K562 (cell line): Measurements from ENCODE around the gene CPNE1. TPM values are rescaled to one million over a fixed set of nuclear protein-coding genes. Genes with fewer than 3 reads are reported as not detected.

Experiments used
- ATAC-seq: fragments of 200-7000 bp; cut with Tn5 transposase; 3 replicates; pipeline ENCODE4 v1.9.1; 2020; ENCODE audit warnings: moderate library complexity
- BruUV-seq: library from RNA; stranded (reverse); fragments of 400-500 nt; replicated peaks from 2 replicates; lab custom pipeline; 2021; lab: Mats Ljungman, UMichigan
- CTCF ChIA-PET: fragments of 300-600 bp; formaldehyde crosslinking; extraction: SDS; loops from one replicate; lab custom pipeline; 2021; ENCODE audit warnings: low intra/inter-chr PET ratio; lab: Yijun Ruan, JAX
- POLR2A ChIA-PET: fragments of 300-600, 350-650 bp; sonication (Branson Sonifier 250); formaldehyde crosslinking; extraction: SDS; loops from one replicate; lab custom pipeline; 2021; ENCODE audit warnings: antibody characterized with exemption, inconsistent platforms; lab: Yijun Ruan, JAX
- DNase-seq, 4 experiments: peaks; one replicate each; pipeline versions ENCODE4 v3.0.0 to v3.0.0-alpha.2; 2011 to 2018; ENCODE audit warnings: low spot score in 3 of 4, mixed read lengths in 3 of 4; ENCODE audit errors: extremely low read depth in 1 of 4
- FAIRE-seq: peaks from 2 replicates; lab custom pipeline; 2011; peaks lifted over from hg19 to GRCh38; lab: Jason Lieb, UNC
- H2AFZ ChIP-seq: 2 replicates; pipeline ENCODE4 v1.6.0; 2011; ENCODE audit warnings: low read depth, low read length, control low read depth, inconsistent platforms
- H3K27ac ChIP-seq: fragments of 200-600 bp; 3 replicates; pipeline ENCODE4 v1.8.0; 2011; ENCODE audit warnings: low read depth, mild to moderate bottlenecking, control low read depth, inconsistent platforms, low read length, moderate library complexity, mixed read lengths; ENCODE audit errors: extremely low read depth
- H3K27me3 ChIP-seq, 2 experiments: fragments of 300-600 bp in 1 of 2; 2 replicates in 1 of 2; 3 replicates in 1 of 2; pipeline versions ENCODE4 v1.6.0 to v1.8.0; 2011; ENCODE audit warnings: inconsistent platforms in 2 of 2, low read length in 2 of 2, mild to moderate bottlenecking in 1 of 2, mixed read lengths in 1 of 2, moderate library complexity in 1 of 2; ENCODE audit not compliant: control insufficient read depth in 2 of 2, insufficient read depth in 2 of 2
- H3K36me3 ChIP-seq: fragments of 300-600 bp; 3 replicates; pipeline ENCODE4 v1.8.0; 2011; ENCODE audit warnings: mild to moderate bottlenecking, low read length, inconsistent platforms; ENCODE audit not compliant: control insufficient read depth, insufficient read depth
- H3K4me1 ChIP-seq, 2 experiments: fragments of 200-600 bp in 1 of 2; replicated peaks in 1 of 2; 2 replicates in 1 of 2; 3 replicates in 1 of 2; pipeline versions ENCODE4 v1.5.1 to v1.8.0; 2011; ENCODE audit warnings: inconsistent platforms in 2 of 2, low read length in 2 of 2, mild to moderate bottlenecking in 1 of 2, mixed read lengths in 1 of 2, moderate library complexity in 1 of 2; ENCODE audit not compliant: control insufficient read depth in 2 of 2, insufficient read depth in 2 of 2
- H3K4me2 ChIP-seq: 2 replicates; pipeline ENCODE4 v1.6.1; 2011; ENCODE audit warnings: low read length, control low read depth, inconsistent platforms, mixed read lengths; ENCODE audit not compliant: insufficient read depth
- H3K4me3 ChIP-seq: fragments of 200-600 bp; sonication (generic), shearing (Covaris generic); 2 replicates; pipeline ENCODE4 v1.5.1; 2016; ENCODE audit warnings: control low read depth, inconsistent platforms
- H3K79me2 ChIP-seq: fragments of 200-600 bp; 3 replicates; pipeline ENCODE4 v1.8.0; 2011; ENCODE audit warnings: low read length, inconsistent platforms; ENCODE audit not compliant: control insufficient read depth, insufficient read depth
- H3K9ac ChIP-seq, 2 experiments: 2 replicates each; pipeline versions ENCODE4 v1.6.0 to v1.6.1; 2011; ENCODE audit warnings: low read depth in 2 of 2, low read length in 2 of 2, control low read depth in 1 of 2, inconsistent platforms in 1 of 2, mild to moderate bottlenecking in 1 of 2, mixed read lengths in 1 of 2; ENCODE audit not compliant: insufficient read depth in 1 of 2
- H3K9me1 ChIP-seq: one replicate; pipeline ENCODE4 v1.6.0; 2011; ENCODE audit warnings: inconsistent platforms, mild to moderate bottlenecking, low read length, moderate library complexity; ENCODE audit not compliant: control insufficient read depth, insufficient read depth
- H3K9me3 ChIP-seq: replicated peaks from 2 replicates; pipeline ENCODE4 v1.5.1; 2011; ENCODE audit warnings: low read depth, low read length, inconsistent platforms; ENCODE audit not compliant: control insufficient read depth, insufficient read depth
- H4K20me1 ChIP-seq: replicated peaks from 2 replicates; pipeline ENCODE4 v1.6.1; 2011; ENCODE audit warnings: low read length, inconsistent platforms, mixed read lengths; ENCODE audit not compliant: control insufficient read depth, insufficient read depth
- ARNT ChIP-seq, 2 experiments: fragments of 450-650 bp; IDR thresholded peaks; 2 replicates each; pipeline ENCODE4 v1.6.1; 2016; ENCODE audit warnings: mild to moderate bottlenecking in 1 of 2
- BMI1 ChIP-seq: fragments of 150-350 bp; IDR thresholded peaks from 2 replicates; pipeline ENCODE4 v1.6.1; 2014; ENCODE audit warnings: low read length
- CCNT2 ChIP-seq: IDR thresholded peaks from 2 replicates; pipeline ENCODE4 v1.6.1; 2011; ENCODE audit warnings: borderline replicate concordance, low read depth, mild to moderate bottlenecking, moderate library complexity, mixed read lengths, low read length; ENCODE audit not compliant: insufficient read length; ENCODE audit errors: extremely low read depth
- NONO ChIP-seq, 2 experiments: fragments of 200-400 bp in 1 of 2; fragments of 450-650 bp in 1 of 2; formaldehyde crosslinking in 1 of 2; IDR thresholded peaks; 2 replicates each; pipeline ENCODE4 v1.6.1; 2017; ENCODE audit warnings: low read depth in 2 of 2, mild to moderate bottlenecking in 2 of 2, moderate library complexity in 2 of 2, low read length in 1 of 2
- TBP ChIP-seq: optimal IDR thresholded peaks from 2 replicates; pipeline ENCODE3; 2011; ENCODE audit warnings: low read depth, low read length, improper control_type of control experiment
- ZNF717 ChIP-seq: fragments of 250-450 bp; sonication (Bioruptor Pico); IDR thresholded peaks from 2 replicates; pipeline ENCODE4 v1.5.0; 2021
- ZSCAN32 ChIP-seq: fragments of 450-650 bp; formaldehyde crosslinking; IDR thresholded peaks from 2 replicates; pipeline ENCODE4 v1.4.0; 2020; ENCODE audit warnings: mild to moderate bottlenecking, moderate library complexity
- WGBS: fragments of 100-300 bp; shearing (Covaris generic); methylation state at CpG from one replicate; pipeline ENCODE4 v1.1.6; 2016; ENCODE audit warnings: low coverage, mixed read lengths; ENCODE audit not compliant: insufficient coverage; ENCODE audit errors: missing lambda C conversion rate; 5-methylcytosine and 5-hydroxymethylcytosine counted together
- in situ Hi-C: fragments of 300-500 bp; cut with MboI; formaldehyde crosslinking; loops from 4 replicates; pipeline ENCODE4 v1.15.0; 2018; ENCODE audit warnings: inconsistent platforms, mixed read lengths
- intact Hi-C: fragments of 100-400 bp; cut with micrococcal nuclease; formaldehyde crosslinking; loops from 2 replicates; pipeline ENCODE4 v1.14.2; 2022
- polyA plus RNA-seq, 8 experiments: library from polyadenylated mRNA; depleted of rRNA in 4 of 8; stranded (reverse) in 5 of 8; unstranded in 3 of 8; fragments of >200 nt; fragmentation: Nextera tagmentation in 2 of 8; fragmentation: Illumina TruSeq in 1 of 8; extraction: Ambion mirVana in 2 of 8; extraction: Trizol in 1 of 8; gene quantifications; 2 replicates each; pipeline versions ENCODE4 v1.2.1 to v1.2.3, GENCODE V29; 2011 to 2014; ENCODE audit warnings: inconsistent platforms in 1 of 8, missing spikeins in 1 of 8
- total RNA-seq, 7 experiments: library from RNA; depleted of rRNA in 6 of 7; stranded (reverse); fragments of >200 nt in 6 of 7; fragmentation: Illumina TruSeq in 2 of 7; extraction: Trizol in 2 of 7; gene quantifications; 2 replicates each; pipeline versions ENCODE4 v1.2.1 to v1.2.3, GENCODE V29; 2011 to 2021; ENCODE audit warnings: low replicate concordance in 1 of 7
- TF ChIP-seq, protein P1 (sequence below): fragments of 450-650 bp; formaldehyde crosslinking; IDR thresholded peaks from 2 replicates; pipeline ENCODE4 v1.4.0; 2022; ENCODE audit warnings: mild to moderate bottlenecking, moderate library complexity
- TF ChIP-seq, protein P2 (sequence below): fragments of 200-400 bp; formaldehyde crosslinking; IDR thresholded peaks from 2 replicates; pipeline ENCODE4 v1.6.1; 2017; ENCODE audit warnings: mild to moderate bottlenecking, low read depth, low read length, moderate library complexity
- TF ChIP-seq, protein P3 (sequence below): sonication (generic); formaldehyde crosslinking; IDR thresholded peaks from 2 replicates; pipeline ENCODE4 v1.8.1; 2023; ENCODE audit warnings: missing genetic modification reagents, mild to moderate bottlenecking, borderline replicate concordance
- TF ChIP-seq, protein P4 (sequence below): sonication (generic); formaldehyde crosslinking; IDR thresholded peaks from 2 replicates; pipeline ENCODE4 v1.8.1; 2023; ENCODE audit warnings: mild to moderate bottlenecking, missing genetic modification reagents

Gene CPNE1
- total and polyA plus RNA-seq, 9 of the 15 experiments (the other 6 are each of a cell fraction or from before 2014, with no cell fraction given): 42.1 to 102 (median 56.0) TPM

DNA sequence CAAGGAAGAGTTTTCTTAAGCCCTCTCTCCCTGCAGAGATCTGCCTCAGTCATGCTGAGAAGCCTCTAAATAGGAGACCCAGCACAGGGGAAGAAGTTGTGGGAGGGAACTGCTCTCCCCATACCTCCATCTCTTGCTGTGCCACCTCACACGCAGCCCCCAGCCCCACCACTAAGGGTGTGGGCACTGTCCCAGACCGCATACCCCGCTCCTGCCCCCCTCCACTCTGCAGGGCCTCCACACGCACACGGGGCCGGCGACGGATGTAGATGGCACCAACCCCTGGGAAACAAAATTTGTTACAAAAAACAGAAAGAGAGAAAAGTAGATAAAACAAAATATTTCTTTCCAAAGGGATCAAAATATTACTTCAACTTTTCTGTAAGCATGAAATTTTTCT lies 10.2 kb upstream of the CPNE1 start (continued):
- TF ChIP-seq, protein P1, sequence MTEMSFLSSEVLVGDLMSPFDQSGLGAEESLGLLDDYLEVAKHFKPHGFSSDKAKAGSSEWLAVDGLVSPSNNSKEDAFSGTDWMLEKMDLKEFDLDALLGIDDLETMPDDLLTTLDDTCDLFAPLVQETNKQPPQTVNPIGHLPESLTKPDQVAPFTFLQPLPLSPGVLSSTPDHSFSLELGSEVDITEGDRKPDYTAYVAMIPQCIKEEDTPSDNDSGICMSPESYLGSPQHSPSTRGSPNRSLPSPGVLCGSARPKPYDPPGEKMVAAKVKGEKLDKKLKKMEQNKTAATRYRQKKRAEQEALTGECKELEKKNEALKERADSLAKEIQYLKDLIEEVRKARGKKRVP (CRISPR knock-in tag): no peak
- TF ChIP-seq, protein P2, sequence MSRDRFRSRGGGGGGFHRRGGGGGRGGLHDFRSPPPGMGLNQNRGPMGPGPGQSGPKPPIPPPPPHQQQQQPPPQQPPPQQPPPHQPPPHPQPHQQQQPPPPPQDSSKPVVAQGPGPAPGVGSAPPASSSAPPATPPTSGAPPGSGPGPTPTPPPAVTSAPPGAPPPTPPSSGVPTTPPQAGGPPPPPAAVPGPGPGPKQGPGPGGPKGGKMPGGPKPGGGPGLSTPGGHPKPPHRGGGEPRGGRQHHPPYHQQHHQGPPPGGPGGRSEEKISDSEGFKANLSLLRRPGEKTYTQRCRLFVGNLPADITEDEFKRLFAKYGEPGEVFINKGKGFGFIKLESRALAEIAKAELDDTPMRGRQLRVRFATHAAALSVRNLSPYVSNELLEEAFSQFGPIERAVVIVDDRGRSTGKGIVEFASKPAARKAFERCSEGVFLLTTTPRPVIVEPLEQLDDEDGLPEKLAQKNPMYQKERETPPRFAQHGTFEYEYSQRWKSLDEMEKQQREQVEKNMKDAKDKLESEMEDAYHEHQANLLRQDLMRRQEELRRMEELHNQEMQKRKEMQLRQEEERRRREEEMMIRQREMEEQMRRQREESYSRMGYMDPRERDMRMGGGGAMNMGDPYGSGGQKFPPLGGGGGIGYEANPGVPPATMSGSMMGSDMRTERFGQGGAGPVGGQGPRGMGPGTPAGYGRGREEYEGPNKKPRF: no peak
- TF ChIP-seq ZSCAN32 (CRISPR knock-in tag) (no peak), CCNT2 (no peak), BMI1 (no peak)

DNA sequence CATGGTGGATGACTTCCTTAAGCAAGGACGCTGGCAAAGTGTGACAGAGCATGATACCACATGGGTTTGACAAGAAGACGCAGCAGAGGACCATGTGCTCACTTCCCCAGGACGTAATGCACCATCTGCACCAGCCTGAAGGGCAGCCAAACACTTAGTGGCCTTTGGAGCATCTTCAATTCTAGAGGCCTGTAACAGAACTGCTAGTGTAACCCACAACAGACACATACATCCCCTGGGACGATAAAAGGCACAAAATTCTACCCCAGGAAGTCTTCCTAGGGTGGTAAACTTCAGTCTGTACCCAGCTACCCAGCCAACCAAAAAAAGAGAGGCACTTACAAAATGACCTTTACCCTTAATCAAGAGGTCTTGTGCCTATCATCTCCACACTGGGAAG lies 9.2 kb upstream of the CPNE1 start:
- no peak for DNase-seq
- no peak for ATAC-seq
- no peak overlapping the region for H2AFZ ChIP-seq
- no peak overlapping the region for H3K4me3 ChIP-seq
- no peaks in the 10 kb centered on the region for H3K4me1 ChIP-seq
- H3K9me3 ChIP-seq: no peaks in the 10 kb centered on the region
- no peak for FAIRE-seq
- intact Hi-C loops: no loop called here
- no peaks in the 10 kb centered on the region for H4K20me1 ChIP-seq
- H3K36me3 ChIP-seq: peaks cover 71% of the 10 kb centered on the region
- ChIA-PET CTCF (no interaction called here), POLR2A (interaction anchor here (3.6 kb wide), 1 partner anchor 10 kb away, joined by 18 read pairs; the partner anchor contains the start of genes CPNE1 and RBM12)
- no peaks in the 10 kb centered on the region for H3K9me1 ChIP-seq
- BruUV-seq: no TSS peak
- no peaks in the 10 kb centered on the region for H3K79me2 ChIP-seq
- no peak overlapping the region; a peak in 1 of 4 replicates for H3K9ac ChIP-seq
- in situ Hi-C loops: no loop called here
- no peak overlapping the region for H3K4me2 ChIP-seq
- whole genome bisulfite sequencing: 80% methylated on average over 4 of the region's 4 CpGs
- H3K27ac ChIP-seq: no peak overlapping the region
- no peaks in the 10 kb centered on the region for H3K27me3 ChIP-seq
- TF ChIP-seq, protein P3, sequence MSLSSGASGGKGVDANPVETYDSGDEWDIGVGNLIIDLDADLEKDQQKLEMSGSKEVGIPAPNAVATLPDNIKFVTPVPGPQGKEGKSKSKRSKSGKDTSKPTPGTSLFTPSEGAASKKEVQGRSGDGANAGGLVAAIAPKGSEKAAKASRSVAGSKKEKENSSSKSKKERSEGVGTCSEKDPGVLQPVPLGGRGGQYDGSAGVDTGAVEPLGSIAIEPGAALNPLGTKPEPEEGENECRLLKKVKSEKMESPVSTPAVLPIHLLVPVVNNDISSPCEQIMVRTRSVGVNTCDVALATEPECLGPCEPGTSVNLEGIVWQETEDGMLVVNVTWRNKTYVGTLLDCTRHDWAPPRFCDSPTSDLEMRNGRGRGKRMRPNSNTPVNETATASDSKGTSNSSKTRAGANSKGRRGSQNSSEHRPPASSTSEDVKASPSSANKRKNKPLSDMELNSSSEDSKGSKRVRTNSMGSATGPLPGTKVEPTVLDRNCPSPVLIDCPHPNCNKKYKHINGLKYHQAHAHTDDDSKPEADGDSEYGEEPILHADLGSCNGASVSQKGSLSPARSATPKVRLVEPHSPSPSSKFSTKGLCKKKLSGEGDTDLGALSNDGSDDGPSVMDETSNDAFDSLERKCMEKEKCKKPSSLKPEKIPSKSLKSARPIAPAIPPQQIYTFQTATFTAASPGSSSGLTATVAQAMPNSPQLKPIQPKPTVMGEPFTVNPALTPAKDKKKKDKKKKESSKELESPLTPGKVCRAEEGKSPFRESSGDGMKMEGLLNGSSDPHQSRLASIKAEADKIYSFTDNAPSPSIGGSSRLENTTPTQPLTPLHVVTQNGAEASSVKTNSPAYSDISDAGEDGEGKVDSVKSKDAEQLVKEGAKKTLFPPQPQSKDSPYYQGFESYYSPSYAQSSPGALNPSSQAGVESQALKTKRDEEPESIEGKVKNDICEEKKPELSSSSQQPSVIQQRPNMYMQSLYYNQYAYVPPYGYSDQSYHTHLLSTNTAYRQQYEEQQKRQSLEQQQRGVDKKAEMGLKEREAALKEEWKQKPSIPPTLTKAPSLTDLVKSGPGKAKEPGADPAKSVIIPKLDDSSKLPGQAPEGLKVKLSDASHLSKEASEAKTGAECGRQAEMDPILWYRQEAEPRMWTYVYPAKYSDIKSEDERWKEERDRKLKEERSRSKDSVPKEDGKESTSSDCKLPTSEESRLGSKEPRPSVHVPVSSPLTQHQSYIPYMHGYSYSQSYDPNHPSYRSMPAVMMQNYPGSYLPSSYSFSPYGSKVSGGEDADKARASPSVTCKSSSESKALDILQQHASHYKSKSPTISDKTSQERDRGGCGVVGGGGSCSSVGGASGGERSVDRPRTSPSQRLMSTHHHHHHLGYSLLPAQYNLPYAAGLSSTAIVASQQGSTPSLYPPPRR: no peak
- TF ChIP-seq, protein P4, sequence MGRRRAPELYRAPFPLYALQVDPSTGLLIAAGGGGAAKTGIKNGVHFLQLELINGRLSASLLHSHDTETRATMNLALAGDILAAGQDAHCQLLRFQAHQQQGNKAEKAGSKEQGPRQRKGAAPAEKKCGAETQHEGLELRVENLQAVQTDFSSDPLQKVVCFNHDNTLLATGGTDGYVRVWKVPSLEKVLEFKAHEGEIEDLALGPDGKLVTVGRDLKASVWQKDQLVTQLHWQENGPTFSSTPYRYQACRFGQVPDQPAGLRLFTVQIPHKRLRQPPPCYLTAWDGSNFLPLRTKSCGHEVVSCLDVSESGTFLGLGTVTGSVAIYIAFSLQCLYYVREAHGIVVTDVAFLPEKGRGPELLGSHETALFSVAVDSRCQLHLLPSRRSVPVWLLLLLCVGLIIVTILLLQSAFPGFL (CRISPR knock-in tag): no peak
- TF ChIP-seq TBP (no peak), ZNF717 (CRISPR knock-in tag) (no peak), NONO (IDR thresholded peaks at IDR 0.05; ENCODE audit: low read depth in 2 of 2, low read length in 1 of 2) (no peak), ARNT (IDR thresholded peaks at IDR 0.05) (no peak)
